RWPE1 (cell line): Measurements from ENCODE around the gene DLGAP1.

Experiments
- CTCF ChIA-PET: fragments of 350-600 bp; sonication (Branson Sonifier 250); formaldehyde crosslinking; extraction: SDS; loops from one replicate; lab custom pipeline; 2021; lab: Yijun Ruan, JAX
- POLR2A ChIA-PET: fragments of 400-600 bp; formaldehyde crosslinking; extraction: SDS; loops from one replicate; lab custom pipeline; 2020; ENCODE audit warnings: antibody characterized with exemption; ENCODE audit not compliant: low non-redundant PET; lab: Yijun Ruan, JAX
- DNase-seq: peaks from one replicate; pipeline ENCODE4 v3.0.0; 2012; ENCODE audit warnings: low spot score
- H3K27ac ChIP-seq: fragments of 450-650 bp; 2 replicates; pipeline ENCODE4 v1.5.1; 2017
- TF ChIP-seq, protein P1 (sequence below): fragments of 450-650 bp; conservative IDR thresholded peaks from 2 replicates; pipeline ENCODE4 v1.5.1; 2017; ENCODE audit warnings: low read depth, mild to moderate bottlenecking

The DLGAP1 gene

DNA sequence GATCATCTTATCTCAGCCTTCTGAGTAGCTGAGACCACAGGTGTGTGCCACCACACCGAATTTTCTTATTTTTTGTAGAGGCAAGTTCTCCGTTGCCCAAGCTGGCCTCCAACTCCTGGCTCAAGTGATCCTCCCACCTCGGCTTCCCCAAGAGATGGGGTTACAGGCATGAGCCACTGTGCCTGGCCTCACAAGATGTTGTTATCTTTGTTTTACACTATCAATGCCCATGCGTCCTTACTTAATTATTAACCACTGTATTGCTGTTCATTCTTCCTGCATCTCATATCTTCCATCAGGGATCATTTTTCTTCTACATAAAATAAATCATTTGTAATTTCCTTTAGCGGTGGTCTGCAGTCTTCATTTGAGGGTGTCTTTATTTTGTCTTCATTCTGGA is 823.2 kb downstream of the DLGAP1 start:
- ChIA-PET POLR2A (no interaction called here), CTCF (interaction anchor here (1.0 kb wide), 1 partner anchor 34 kb away, joined by 3 read pairs; no protein-coding TSS in a partner anchor)
- H3K27ac ChIP-seq: no peak overlapping the region
- TF ChIP-seq, protein P1, sequence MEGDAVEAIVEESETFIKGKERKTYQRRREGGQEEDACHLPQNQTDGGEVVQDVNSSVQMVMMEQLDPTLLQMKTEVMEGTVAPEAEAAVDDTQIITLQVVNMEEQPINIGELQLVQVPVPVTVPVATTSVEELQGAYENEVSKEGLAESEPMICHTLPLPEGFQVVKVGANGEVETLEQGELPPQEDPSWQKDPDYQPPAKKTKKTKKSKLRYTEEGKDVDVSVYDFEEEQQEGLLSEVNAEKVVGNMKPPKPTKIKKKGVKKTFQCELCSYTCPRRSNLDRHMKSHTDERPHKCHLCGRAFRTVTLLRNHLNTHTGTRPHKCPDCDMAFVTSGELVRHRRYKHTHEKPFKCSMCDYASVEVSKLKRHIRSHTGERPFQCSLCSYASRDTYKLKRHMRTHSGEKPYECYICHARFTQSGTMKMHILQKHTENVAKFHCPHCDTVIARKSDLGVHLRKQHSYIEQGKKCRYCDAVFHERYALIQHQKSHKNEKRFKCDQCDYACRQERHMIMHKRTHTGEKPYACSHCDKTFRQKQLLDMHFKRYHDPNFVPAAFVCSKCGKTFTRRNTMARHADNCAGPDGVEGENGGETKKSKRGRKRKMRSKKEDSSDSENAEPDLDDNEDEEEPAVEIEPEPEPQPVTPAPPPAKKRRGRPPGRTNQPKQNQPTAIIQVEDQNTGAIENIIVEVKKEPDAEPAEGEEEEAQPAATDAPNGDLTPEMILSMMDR: no peak
- DNase-seq: no peak

DNA sequence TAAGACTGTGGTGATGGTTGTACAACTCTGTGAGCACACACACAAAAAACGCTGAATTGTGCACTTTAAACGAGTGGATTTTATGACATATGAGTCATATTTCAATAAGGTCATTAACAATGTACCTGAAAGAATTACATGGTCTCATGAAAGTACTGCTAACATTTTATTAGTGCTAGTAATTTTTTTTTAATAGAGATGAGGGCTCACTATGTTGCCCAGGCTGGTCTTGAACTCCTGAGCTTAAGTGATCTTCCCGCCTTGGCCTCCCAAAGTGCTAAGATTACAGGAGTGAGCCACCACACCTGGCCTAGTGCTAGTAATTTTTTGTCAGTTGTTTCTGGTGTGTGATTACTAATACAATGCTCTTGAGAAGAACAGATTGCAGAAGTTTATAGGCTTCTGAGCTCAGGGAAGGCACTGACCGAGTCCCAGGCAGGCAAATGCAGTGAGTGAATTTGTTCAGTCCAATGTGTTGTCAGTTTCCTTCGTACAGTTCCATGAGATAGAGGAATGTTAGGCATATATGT is 828.1 kb downstream of the DLGAP1 start:
- ChIA-PET POLR2A (interaction anchor here (0.6 kb wide), 1 partner anchor 10 kb away, joined by 3 read pairs; no protein-coding TSS in a partner anchor), CTCF (interaction anchor here (0.7 to 1.0 kb wide), 2 partner anchors 18 to 43 kb away, joined by 3 to 5 read pairs; no protein-coding TSS in a partner anchor)
- H3K27ac ChIP-seq: peak overlapping the region; percentile 82
- no peak for DNase-seq
- TF ChIP-seq, protein P1: no peak

DNA sequence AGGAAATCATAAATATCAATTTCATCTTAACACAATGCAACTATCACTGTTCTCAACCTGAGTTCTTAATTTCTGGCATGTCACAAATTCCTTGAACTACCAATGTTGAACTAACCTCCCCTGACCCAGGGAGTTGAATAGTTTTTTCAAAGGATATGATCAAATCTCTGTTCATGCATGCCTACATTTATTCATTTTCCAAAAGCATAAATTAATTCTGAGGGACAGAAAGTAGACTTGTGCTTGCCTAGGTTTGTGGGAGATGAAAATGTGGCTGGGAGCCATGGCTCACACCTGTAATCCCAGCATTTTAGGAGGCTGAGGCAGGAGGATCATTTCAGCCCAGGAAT is 829.4 kb downstream of the DLGAP1 start:
- TF ChIP-seq, protein P1: no peak
- peak overlapping the region; percentile 82 for H3K27ac ChIP-seq
- POLR2A ChIA-PET: interaction anchor here (0.8 kb wide), 1 partner anchor 26 kb away, joined by 3 read pairs; no protein-coding TSS in a partner anchor
- CTCF ChIA-PET: interaction anchor here (0.7 kb wide), 1 partner anchor 178 kb away, joined by 3 read pairs; no protein-coding TSS in a partner anchor
- no peak for DNase-seq

DNA sequence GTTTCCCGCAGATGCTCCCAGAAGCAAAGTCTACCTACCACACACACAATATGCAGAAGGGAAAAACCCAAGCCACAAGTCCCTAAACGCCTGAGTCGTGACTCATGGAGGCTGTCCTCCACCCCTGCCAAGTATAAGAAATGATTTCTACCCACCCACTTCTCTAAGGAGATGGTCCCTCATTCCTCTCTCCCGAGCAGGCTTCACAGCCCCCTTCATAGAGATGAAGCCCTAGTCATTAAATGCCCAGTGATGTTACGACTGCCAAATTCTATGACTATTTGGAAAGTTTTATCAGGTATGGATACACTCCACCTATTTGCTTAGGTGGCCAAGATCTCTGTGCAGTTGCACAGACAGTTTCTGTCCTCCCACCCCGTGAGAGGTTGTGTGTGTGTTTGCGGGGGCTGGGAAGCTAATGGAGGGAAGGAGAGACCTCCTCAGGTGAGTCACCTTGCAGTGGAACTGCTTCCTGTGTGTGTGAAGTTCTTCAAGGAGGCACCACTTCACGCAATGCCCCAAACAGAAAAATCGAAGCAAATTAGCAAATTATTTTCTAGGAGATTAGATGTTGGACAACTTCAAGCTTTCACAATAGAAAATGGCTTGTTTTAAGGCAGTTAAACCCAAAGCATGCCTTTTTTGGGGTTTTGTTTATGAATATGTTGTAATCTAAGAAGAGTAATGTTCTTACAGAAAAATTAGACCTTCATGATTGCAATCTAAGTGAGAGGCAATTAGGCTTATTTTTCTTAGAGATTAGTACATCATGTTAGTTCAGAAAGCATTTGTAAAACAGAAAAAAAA is 830.0 kb downstream of the DLGAP1 start:
- DNase-seq: peak; percentile 87
- ChIA-PET POLR2A (interaction anchor here (0.6 to 1.0 kb wide), 4 partner anchors 14 to 27 kb away, joined by 3 to 7 read pairs (median 4); no protein-coding TSS in a partner anchor), CTCF (interaction anchor here (0.6 to 1.0 kb wide), 3 partner anchors 27 to 178 kb away, joined by 3 read pairs; no protein-coding TSS in a partner anchor)
- TF ChIP-seq, protein P1: no peak
- peak overlapping the region; percentile 99 for H3K27ac ChIP-seq

DNA sequence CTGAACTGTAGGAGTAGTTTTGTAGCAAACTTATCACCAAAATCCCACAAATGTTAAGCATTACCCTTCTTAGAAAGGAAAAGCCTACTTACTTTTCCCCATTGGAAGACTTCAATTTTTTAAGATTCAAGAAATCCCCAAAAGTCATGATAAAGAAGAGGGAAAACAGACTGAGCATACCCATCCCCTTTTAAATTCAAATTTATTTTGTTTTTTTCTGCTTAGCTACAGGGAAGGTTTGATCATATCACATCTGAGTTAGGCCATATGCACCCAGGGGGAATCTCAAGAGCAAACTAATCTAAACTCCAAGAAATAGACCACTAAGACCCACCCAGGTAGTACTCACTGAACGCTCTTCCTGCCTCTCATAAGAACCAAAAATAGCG is 830.6 kb downstream of the DLGAP1 start:
- peak overlapping the region; percentile 99 for H3K27ac ChIP-seq
- TF ChIP-seq, protein P1: no peak
- DNase-seq: no peak
- ChIA-PET POLR2A (interaction anchor here (0.6 to 1.6 kb wide), 6 partner anchors 14 to 173 kb away, joined by 3 to 7 read pairs (median 4); no protein-coding TSS in a partner anchor), CTCF (interaction anchor here (0.6 to 1.0 kb wide), 3 partner anchors 11 to 35 kb away, joined by 3 read pairs; no protein-coding TSS in a partner anchor)
